GF-D8 (cell line): ENCODE measurements around the gene ZNF462.
"Not testable (repeated sequence)": the region's sequence is repeated elsewhere in the genome, so short reads cannot be mapped to it uniquely, and the experiment has no call there.

Source experiments
- DNase-seq: peaks from one replicate; lab custom pipeline; 2025; lab: John Stamatoyannopoulos, UW

Gene ZNF462, protein sequence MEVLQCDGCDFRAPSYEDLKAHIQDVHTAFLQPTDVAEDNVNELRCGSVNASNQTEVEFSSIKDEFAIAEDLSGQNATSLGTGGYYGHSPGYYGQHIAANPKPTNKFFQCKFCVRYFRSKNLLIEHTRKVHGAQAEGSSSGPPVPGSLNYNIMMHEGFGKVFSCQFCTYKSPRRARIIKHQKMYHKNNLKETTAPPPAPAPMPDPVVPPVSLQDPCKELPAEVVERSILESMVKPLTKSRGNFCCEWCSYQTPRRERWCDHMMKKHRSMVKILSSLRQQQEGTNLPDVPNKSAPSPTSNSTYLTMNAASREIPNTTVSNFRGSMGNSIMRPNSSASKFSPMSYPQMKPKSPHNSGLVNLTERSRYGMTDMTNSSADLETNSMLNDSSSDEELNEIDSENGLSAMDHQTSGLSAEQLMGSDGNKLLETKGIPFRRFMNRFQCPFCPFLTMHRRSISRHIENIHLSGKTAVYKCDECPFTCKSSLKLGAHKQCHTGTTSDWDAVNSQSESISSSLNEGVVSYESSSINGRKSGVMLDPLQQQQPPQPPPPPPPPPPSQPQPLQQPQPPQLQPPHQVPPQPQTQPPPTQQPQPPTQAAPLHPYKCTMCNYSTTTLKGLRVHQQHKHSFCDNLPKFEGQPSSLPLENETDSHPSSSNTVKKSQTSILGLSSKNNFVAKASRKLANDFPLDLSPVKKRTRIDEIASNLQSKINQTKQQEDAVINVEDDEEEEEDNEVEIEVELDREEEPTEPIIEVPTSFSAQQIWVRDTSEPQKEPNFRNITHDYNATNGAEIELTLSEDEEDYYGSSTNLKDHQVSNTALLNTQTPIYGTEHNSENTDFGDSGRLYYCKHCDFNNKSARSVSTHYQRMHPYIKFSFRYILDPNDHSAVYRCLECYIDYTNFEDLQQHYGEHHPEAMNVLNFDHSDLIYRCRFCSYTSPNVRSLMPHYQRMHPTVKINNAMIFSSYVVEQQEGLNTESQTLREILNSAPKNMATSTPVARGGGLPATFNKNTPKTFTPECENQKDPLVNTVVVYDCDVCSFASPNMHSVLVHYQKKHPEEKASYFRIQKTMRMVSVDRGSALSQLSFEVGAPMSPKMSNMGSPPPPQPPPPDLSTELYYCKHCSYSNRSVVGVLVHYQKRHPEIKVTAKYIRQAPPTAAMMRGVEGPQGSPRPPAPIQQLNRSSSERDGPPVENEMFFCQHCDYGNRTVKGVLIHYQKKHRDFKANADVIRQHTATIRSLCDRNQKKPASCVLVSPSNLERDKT (N-terminal part only)

DNA sequence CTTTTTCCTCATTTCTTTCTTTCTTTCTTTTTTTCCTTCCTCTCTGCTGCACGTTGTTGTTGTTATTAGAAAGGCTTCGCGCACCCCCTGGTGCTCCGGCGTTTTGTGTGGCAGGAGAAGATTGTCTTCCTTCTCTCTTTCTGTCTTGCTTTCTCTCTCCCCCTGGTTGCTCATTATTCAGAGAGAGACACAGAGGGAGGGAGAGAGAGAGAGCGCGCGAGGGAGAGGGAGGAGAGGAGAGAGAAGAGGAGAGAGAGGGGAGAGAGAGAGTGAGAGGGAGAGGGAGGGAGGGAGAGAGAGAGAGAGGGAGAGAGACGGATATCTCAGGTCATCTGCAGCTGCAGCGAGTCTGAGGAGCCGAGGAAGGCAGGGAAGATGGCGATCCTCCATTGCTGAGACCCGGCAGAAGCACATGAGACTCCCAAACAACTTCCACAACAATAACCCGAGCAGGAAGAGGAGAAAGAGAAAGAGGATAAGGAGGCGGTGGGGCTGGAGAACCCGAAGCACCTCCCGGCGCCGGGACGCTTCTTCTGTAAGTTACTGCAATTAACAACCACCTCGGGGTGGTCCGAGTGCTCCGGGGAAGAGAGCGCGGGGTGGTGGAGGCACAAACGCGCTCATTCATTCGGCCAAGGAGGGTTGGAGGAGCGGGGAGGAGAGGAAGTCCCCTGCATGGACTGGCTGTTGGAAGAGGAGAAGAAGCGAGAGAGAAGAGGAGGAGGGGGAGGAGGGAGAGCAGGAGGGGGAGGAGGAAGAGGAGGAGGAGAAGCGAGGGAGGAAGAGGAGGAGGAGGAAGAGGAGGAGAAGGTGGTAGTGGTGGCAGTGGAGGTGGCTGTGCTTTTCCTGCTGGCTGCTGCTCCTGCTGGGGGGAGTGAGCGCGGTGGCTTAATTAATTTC, at the start of gene ZNF462:
Gene ZNF462 (plus strand): TSS at position 346 of the 900 bp plus-strand sequence. CDS start 60,218 bp downstream, outside the sequence.
- DNase-seq = no peak

DNA sequence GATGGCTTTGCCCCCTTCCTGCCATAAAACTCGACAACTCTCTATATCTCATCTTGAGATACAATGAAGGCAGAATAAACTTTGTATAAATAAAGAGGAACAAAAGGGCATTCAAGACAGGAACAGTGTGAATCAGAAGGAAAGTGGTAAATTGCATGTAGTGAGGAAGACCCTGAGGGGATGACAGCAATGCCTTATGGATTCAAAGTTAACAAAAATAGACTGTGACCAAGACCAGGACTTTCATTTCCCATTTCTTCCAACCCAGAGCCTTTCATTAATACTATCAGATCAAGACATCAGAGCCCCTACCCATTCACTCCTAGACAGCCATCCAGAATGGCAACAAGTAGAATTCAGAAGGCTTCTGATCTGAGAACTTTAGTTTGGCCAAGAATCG, 46.4 kb upstream of the ZNF462 start:
- DNase-seq = no peak

DNA sequence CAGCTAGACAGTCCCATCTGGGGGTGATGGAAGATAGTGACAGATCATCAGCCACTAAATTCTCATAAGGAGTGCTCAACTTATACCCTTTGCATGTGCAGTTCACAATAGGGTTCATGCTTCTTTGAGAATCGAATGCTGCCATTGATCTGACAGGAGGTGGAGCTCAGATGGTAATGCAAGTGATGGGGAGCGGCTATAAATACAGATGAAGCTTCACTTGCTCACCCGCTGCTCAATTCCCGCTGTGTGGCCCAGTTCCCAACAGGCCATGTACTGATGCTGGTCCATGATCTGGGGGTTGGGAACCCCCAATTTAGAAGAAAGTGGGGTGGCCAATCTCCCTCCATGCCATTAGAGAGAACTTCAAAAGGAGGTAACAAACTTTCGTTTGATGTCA, 44.9 kb upstream of the ZNF462 start:
- DNase-seq = no peak

DNA sequence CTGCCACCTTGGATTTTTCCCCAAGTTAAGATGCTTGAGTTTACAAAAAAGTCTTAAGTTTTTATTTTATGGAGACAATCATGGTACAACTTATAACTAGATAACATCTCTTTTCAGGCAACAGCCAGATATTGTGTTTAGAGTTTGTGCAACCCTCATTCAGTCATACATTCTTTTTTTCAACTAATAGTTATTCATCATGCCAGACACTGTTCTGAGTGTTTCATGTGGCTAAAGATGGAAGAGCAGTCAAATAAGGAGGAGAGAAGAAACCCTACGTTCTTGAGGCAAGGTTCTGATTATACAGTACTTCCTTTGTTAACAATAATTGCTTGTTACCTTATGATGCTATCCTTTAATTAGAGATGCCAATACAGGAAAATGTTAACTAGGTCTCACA, 42.1 kb upstream of the ZNF462 start:
- no peak for DNase-seq

DNA sequence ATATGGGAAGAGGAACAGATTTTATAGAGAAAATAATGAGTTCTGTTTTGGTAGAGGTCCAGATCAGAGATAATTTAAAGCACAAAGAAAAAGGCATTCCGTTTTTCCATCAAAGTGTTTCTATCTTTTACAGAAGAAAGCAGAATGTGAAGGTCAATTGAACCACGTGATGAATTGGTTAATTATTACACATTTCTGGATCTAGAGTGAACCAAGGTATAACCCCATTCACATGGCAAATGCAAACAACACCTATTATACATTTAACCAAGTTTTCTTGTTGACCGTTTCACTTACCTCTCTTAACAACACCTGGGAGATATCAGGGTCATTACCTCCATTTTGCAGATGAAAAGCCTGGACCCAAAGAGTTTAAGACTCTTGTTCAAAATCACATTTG, 34.9 kb upstream of the ZNF462 start:
- DNase-seq = no peak

DNA sequence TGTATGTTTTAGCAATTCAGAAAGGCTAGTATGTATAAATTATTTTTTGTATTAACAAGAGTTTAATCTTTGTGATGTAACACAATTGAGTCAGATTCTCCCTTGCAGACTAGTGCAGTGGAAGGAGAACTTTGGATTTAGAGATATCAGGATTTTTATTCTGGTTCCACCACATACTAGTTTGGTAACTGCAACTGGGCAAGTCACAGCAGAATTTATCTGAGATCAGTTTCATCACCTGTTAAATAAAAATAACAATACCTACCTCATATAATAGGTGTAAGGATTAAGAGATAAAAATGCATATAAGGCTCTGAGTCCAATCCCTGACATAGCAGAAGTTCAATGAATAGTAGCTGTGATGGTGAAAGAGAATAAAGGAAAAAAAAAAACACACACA, 34.0 kb upstream of the ZNF462 start:
- DNase-seq = no peak

DNA sequence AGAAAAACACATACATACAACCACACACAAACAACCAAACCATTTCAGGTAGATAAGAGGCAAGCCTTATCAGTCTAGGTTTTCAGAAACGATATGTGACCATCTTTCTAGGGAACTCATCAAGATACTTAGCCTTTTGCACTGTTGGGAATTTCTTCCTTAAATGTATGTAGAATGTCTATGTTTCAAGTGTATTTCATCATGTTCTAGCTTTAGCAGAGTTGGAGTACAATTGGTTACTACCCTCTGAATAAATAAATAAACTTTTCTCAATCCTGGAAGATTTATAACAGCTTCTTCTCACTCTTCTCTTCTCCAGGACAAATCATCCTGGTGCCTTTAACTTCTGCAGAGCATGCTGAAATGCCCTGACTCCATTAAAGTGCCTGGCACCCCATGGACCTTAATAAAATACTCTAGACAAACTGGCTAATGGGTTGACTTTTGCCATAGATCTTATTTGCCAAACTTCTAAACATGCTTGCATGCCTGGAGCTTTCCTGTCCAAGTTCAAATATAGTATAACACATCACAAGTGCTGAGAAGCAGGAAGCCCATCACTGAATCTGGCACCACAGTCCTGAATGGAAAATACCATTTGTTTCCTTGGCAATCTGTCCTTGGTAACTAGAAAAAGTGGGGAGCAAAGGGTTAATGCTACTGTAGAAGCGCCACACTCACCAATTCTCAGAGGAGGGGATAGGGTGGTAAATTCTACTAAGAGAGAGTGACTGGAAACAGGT, 33.1 kb upstream of the ZNF462 start:
- DNase-seq = no peak

DNA sequence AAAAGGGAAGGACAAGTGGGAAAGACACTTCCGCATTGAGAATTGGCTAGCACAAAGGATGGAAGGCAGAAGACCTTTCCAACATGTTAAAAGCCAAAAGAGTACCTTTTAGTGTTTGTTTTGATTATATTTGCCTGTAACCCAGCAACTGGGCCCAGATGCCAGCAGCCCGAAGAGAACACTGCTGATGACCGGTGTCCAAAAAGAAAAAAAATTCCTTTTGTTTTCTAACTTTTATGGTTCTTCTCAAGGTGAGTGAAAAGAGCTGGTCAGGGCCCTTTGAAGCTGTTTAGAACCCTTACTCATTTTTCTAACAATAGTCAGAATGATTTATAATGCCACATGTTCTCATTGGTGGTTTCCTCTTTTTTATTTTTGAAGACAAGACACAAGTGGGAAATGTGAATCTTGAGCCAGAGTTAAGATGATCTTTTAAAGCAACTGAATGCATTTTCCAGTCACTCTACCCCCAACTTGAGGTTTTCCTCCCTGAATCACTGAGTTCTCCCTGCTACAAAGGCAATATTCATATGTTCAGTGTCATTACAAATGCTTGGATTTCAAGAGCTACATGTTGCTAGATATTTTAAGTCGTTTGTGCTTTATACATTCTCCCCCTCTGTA, 32.3 kb upstream of the ZNF462 start:
- DNase-seq = no peak

DNA sequence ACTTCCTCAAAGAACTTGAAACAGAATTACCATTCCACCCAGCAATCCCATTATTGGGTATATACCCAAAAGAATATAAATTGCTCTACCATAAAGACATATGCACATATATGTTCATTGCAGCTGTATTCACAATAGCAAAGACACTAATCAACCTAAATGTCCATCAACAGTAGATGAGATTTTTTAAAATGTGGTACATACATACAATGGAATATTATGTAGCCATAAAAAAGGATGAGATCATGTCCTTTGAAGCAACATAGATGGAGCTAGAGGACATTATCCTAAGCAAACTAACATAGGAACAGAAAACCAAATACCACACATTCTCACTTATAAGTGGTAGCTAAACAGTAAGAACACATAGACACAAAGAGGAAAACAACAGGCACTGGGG, 28.1 kb upstream of the ZNF462 start:
- DNase-seq = no peak

DNA sequence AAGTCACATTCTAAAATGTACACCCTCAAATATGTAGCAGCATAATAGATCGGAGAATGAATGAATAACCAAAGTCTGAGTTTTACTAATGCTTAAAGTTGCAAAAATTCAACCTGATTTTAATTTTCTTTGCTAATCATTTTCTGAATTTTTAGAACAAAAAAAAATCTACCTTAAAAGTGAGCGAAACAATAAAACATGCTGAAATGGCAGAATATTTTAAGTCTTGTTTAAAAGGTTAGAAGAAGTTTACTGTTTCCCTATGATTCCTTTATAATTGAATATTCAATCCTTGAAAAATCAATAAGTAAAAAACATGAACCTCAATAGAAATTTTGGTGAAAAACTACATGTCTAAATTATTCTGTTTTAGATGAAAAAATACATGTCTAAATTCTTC, 27.1 kb upstream of the ZNF462 start:
- no peak for DNase-seq

DNA sequence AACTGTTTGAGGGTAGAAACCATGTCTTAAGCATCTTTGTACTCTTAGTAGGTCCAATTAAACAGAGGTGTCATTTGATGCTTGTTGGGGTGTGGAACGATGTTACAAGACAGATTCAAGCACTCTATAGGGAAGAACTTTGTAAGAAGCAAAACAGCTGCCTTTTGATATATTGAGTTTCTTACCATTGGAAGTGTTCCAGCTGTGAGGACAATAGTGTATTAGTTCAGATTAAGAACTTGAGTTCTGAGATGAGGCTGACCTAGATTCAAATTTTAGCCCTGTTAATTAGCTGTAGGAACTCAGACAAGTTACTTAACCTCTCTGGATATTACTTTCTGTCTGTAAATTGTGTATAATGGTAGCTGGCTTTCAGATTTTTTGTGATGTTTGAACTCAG, 19.6 kb upstream of the ZNF462 start:
- DNase-seq = no peak

DNA sequence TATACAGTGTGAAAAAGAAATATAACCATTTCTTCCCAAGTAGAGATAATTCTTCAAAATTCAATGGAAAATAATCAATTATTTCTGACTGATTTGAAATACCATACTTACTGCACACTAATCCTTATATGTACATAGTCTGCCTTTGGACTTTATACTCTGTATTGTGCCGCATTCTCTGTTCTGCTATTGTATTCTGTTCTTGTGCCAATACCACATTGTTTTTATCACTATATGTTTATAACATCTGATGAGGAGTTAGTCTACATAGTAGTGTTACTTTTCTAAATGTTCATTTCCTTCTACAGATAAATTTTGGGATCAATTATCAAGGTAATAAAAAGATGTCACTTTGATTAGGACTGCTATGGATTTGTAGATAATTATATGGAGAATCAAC, 16.7 kb upstream of the ZNF462 start:
- no peak for DNase-seq

DNA sequence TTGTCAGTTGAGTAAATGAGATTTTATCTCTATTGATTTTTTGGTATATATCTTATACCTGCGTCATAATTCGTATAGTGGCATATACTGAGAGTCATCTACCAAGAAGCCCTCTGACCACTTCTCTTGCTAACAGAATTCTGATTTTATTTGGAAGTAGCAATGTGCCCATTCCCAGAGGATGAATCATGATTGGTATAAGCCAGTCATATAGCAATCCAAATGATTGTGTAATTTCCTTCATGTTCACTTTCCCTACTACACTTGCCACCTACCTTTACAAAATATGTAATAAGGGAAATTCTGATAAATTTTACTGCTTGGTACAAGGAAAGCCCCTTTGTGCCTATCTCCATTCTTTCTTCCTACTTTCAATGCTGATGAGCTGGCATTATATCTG, 16.1 kb upstream of the ZNF462 start:
- no peak for DNase-seq

DNA sequence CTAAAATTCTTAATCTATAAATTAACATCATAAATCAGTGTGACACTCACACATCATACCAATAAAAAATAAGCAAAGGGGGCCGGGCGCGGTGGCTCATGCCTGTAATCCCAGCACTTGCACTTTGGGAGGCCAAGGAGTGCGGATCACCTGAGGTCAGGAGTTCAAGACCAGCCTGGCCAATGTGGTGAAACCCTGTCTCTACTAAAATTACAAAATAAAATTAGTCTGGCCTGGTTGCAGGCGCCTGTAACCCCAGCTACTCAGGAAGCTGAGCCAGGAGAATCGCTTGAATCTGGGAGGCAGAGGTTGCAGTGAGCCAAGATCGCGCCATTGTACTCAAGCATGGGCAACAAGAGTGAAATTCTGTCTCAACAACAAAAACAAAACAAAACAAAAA, 11.3 kb upstream of the ZNF462 start:
- not testable (repeated sequence) for DNase-seq

DNA sequence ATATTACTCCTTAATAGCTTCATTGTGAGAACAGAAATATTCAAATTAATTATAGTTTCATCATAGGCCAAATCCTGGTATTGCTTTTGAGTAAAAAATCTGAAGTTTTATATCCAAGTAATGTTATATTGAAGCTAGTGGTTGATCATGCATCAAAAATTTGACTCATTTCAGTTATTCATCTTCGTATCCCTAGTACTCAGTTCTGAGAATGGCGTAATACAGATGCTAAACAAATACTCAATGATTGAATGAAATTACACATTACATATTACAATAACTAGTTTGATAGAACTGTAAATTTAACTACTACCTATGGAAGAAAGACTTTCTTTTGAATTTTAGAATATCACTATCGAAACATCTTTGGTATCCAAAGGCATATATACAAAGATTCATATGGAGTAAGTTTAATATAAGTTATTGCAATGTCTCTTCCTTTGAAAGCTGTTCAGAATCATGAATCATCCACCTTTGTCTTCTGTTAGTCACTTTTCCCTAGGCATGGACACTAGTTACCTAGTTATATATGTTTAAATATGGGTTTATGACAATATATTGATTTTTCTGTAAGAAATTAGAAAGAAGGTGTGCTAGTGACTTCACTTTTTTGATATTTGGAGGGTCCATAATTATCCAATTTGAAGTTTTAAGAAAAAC, 5.0 kb upstream of the ZNF462 start:
- no peak for DNase-seq

DNA sequence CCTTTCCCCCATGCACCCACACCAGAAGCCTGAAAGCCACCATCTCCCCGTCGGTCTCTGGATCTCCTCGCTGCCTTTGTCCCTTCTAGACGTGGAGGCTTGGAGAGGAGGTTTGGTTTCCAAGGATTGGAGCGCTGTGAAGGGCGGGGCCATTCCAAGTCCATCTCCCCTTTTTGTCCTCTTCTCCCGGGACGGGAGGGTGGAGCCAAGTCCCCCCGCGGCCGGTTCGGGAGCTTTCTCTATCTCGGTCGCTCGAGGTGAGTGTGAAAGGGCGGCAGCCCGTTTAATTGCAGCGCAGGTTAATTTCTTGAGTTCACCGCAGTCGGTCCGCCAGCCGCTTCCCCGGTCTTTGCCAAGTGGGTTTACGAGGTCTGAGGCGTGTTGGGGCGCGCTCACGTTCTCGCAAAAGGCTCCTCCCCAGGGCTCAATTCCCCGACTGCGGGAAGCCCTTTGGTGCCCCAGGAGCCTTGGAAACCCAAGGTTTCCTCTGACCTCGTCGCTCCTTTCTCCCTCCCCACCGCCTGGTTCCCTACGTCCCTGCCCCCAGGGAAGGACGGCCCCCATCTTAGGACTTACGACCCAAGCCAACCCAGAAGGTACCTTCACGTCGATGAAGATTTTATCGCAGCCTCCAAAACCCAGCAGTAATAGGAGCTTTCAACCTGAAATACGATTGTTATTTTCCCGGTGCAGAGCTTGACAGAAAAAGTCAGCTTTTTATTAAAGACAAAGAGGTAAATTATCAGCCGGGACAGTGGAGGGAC, 2.8 kb upstream of the ZNF462 start:
- DNase-seq = no peak

DNA sequence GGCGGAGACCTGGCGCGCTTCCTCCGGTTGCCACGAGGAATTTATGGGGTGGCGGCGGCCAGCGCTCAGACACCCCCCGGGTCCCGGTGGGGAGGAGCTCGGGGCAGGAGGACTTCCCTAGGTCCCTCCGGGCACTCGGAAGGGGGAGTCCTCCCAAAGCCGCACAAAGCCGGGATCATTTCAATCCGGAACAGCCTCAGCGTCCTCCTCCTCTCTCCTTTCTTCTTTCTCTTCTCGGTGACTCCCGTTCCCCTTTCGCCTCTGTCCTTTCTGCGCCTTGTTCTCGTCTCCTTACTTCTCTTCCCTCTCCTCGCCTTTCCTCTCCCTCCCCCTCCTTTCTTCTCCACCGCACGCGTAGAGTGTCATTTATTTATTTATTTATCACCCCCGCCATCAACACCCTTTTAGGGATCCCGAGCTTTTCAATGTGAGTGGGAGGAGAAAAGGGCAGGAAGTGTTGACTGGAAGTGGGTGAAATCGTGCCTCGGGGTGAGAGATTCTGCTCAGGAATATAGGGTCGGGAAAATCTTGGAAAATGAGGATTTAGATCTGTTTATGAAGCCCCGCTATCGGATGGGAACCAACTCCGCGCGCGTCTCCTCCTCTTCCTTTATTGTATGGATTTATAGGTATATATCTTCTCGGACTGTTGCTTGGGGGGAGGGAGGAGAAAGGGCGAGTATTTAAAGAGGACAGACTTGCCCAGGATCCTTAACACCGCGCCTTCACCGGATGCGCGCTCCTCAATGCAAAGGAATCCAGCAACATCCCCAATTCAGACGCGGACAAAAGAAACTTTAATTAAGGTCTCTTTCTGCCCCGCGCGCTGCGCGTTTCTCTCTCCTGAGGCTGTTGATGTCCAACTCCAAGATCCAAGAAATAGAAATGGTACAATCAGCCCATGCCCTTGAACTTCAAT, 2.0 kb upstream of the ZNF462 start:
- no peak for DNase-seq

DNA sequence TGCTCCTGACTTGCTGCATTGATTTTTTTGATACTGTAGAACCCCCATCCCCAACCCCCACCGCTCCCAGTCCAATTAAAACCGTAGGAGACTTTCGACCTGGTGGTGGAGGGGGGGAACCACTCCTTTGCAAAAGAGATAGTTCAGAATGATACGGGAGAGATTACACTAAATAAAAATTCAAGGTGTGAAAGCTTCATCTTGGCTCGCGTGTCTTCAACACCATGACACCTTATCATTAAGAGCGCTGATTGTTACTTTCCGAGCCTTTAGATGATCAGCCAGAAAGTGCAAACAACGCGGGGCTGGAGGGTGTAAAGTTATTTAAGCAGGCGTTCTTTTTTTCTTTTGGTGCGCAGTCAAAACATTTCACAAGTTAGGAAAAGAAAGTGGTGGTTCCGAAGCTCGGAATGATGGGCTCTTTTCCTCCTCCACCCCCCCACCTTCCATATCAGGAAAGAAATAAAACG, 1.3 kb upstream of the ZNF462 start:
- DNase-seq = no peak
